Ovary (tissue), 9 donors: Measurements from ENCODE around the gene RPL13. TPM values are rescaled to one million over a fixed set of nuclear protein-coding genes. Genes with fewer than 3 reads are reported as not detected.

Experiments
- DNase-seq, 5 donors: peaks; one replicate each; pipeline ENCODE4 v3.0.0-alpha.2; 2019 to 2020
- H3K27ac ChIP-seq, 2 donors: fragments of 200-600 bp; one replicate each; pipeline versions ENCODE4 v1.5.1 to v1.8.0; 2019 to 2022
- H3K27me3 ChIP-seq: fragments of 200-600 bp; one replicate; pipeline ENCODE4 v1.8.0; 2022
- H3K36me3 ChIP-seq: fragments of 200-600 bp; sonication (generic); one replicate; pipeline ENCODE4 v1.5.1; 2019
- H3K4me1 ChIP-seq: one replicate; pipeline ENCODE4 v1.8.1; 2013; ENCODE audit warnings: mild to moderate bottlenecking, moderate library complexity; ENCODE audit not compliant: insufficient read depth
- H3K4me3 ChIP-seq: fragments of 200-600 bp; sonication (generic); one replicate; pipeline ENCODE4 v1.5.1; 2017
- H3K9me3 ChIP-seq, 2 donors: fragments of 200-600 bp in 1 of 2; sonication (generic) in 1 of 2; one replicate each; pipeline versions ENCODE4 v1.5.1 to v1.8.1; 2013 to 2019; ENCODE audit warnings: mild to moderate bottlenecking in 1 of 2, moderate library complexity in 1 of 2
- EP300 ChIP-seq: sonication (generic); formaldehyde crosslinking; IDR thresholded peaks from one replicate; pipeline ENCODE4 v1.6.1; 2017; ENCODE audit warnings: antibody characterized with exemption
- POLR2A ChIP-seq: fragments of 450-650 bp; IDR thresholded peaks from one replicate; pipeline ENCODE4 v1.6.1; 2017; ENCODE audit warnings: antibody characterized with exemption, mild to moderate bottlenecking, moderate library complexity
- WGBS, 3 donors: extraction: QIAGEN DNeasy Blood & Tissue Kit in 1 of 3; methylation state at CpG; one replicate each; pipeline versions ENCODE4 v1.1.5 to v1.1.7; 2013 to 2017; 5-methylcytosine and 5-hydroxymethylcytosine counted together
- intact Hi-C, 4 donors: fragments of 100-400 bp; cut with DNase I; formaldehyde crosslinking; loops; one replicate each; pipeline versions ENCODE4 v1.11.0 to v1.15.1; 2022 to 2023
- polyA plus RNA-seq, 2 donors: library from polyadenylated mRNA; stranded (reverse); fragments of 200-250 nt in 1 of 2; fragments of 350-450 nt in 1 of 2; fragmentation: Illumina TruSeq in 1 of 2; extraction: RNeasy Lipid Tissue Mini Kit (QIAGEN cat#74804) in 1 of 2; gene quantifications; one replicate each; pipeline ENCODE4 v1.2.3, GENCODE V29; 2013 to 2014
- total RNA-seq, 7 donors: library from RNA; depleted of rRNA in 2 of 7; stranded (reverse); fragments of >200 nt in 2 of 7; fragmentation: NEBNext Ultra II Directional in 3 of 7; extraction: Animal tissue kit (Norgen Biotek cat#: 25700) in 3 of 7; gene quantifications; one replicate each; pipeline versions ENCODE4 v1.1.0 to v1.2.4, GENCODE V29; 2016 to 2023
- TF ChIP-seq, protein P1 (sequence below), 3 donors: fragments of 450-650 bp in 2 of 3; fragments of 200-600 bp in 1 of 3; IDR thresholded peaks; one replicate each; pipeline versions ENCODE4 v1.5.1 to v1.8.0; 2016 to 2022; ENCODE audit warnings: antibody characterized with exemption in 3 of 3, mild to moderate bottlenecking in 1 of 3
- donor health status: DM: no; HTN: no; CAD: no; lungs with moderate emphysema.
- donor health status: DM: no; HTN: no; CAD: no.
- donor health status: Bipolar disorder and iron deficiency.
- donor health status: DM: yes; HTN: yes; CAD: no.
- donor health status: DM: no; HTN: no; CAD: no.
- donor health status: DM: yes; HTN: yes; CAD: no.

RPL13 gene
- total and polyA plus RNA-seq, 9 donors, result 1,317 to 21,366 (median 5,883) TPM

DNA sequence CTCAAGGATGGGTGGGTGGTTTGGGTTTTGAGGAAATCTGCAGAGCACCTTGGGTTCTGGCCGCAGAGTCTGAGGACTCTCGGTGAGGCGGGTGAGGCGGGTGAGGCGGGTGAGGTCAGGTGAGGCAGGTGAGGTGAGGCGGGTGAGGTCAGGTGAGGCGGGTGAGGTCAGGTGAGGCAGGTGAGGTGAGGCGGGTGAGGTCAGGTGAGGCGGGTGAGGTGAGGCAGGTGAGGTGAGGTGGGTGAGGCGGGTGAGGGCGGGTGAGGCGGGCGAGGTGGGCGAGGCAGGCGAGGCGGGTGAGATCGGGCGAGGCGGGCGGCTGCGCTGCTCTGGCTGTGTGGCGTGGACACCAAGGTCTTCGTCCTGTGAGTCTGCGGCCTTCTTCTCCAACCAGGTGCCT, 24.1 kb upstream of the RPL13 start:
- Histone ChIP-seq H3K27me3 (no peaks in the 10 kb centered on the region), H3K4me3 (no peak overlapping the region), H3K9me3 (no peaks in the 10 kb centered on the region), H3K36me3 (no peaks in the 10 kb centered on the region), H3K27ac (no peak overlapping the region), H3K4me1 (no peaks in the 10 kb centered on the region)
- no peak for DNase-seq
- 93 to 94% (median 94%) methylated on average over 22 to 24 of the region's 24 CpGs for WGBS, 3 donors
- no peak for TF ChIP-seq EP300
- TF ChIP-seq, protein P1, sequence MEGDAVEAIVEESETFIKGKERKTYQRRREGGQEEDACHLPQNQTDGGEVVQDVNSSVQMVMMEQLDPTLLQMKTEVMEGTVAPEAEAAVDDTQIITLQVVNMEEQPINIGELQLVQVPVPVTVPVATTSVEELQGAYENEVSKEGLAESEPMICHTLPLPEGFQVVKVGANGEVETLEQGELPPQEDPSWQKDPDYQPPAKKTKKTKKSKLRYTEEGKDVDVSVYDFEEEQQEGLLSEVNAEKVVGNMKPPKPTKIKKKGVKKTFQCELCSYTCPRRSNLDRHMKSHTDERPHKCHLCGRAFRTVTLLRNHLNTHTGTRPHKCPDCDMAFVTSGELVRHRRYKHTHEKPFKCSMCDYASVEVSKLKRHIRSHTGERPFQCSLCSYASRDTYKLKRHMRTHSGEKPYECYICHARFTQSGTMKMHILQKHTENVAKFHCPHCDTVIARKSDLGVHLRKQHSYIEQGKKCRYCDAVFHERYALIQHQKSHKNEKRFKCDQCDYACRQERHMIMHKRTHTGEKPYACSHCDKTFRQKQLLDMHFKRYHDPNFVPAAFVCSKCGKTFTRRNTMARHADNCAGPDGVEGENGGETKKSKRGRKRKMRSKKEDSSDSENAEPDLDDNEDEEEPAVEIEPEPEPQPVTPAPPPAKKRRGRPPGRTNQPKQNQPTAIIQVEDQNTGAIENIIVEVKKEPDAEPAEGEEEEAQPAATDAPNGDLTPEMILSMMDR (IDR thresholded peaks at IDR 0.05), result no peak
- TF ChIP-seq POLR2A, result no peak
- intact Hi-C loops, result no loop called here

DNA sequence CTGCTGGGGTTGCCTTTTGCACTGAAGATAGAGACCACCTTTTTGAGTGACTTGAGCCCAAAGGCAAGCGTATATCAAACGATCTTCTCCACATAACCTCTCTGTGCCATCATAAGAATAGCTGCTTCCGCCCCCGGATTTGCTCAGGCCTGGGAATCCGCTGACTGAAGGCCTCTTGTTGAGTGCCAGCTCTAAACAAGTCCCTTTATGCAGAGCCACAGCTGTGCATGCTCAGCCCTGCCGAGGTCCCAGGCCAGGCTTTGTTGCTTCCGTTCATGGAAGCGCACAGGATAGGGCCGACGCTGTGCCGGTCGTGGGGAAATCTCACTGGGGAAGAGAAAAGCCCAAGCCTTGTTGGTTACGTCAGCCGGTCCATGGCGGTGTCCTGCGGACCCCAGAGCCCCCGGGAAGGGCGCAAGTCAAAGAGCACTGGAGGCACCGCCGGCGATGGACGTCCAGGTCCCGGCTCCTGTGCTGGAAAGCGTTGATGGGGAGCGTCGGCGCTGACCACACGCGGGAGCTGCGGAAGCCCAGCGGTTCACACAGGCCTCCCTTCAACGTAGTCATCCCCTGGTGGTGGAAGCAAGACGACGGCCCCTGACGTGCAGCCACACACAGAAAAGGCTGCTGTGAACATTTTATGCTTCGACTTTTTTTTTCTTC, 23.5 kb upstream of the RPL13 start:
- Histone ChIP-seq H3K4me1 (no peaks in the 10 kb centered on the region), H3K27ac (no peak overlapping the region), H3K9me3 (no peaks in the 10 kb centered on the region), H3K27me3 (no peaks in the 10 kb centered on the region), H3K36me3 (no peaks in the 10 kb centered on the region), H3K4me3 (no peak overlapping the region)
- WGBS, 3 donors, result 81 to 84% (median 82%) methylated on average over 36 of the region's 36 CpGs
- TF ChIP-seq POLR2A, result no peak
- TF ChIP-seq, protein P1 (IDR thresholded peaks at IDR 0.05), result no peak
- TF ChIP-seq EP300, result no peak
- no peak for DNase-seq
- intact Hi-C loops, result no loop called here

DNA sequence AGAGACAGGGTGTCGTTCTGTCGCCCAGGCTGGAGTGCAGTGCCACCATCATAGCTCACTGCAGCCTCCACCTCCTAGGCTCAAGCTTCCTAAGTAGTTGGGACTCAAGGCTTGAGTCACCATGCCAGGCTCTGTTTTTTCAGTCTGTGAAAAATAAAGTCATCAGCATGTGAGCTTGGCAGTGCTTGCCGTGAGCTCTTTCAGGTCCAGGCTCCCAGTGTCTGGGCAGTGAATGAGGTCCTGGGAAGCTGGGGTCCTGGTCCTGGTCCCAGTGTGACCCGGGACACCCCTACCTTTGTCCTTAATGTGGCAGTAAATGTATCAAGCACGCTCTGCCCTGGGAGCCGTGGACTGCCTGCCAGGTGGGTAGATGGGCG, 22.9 kb upstream of the RPL13 start:
- no peaks in the 10 kb centered on the region for H3K4me1 ChIP-seq
- no peaks in the 10 kb centered on the region for H3K36me3 ChIP-seq
- H3K27me3 ChIP-seq, result no peaks in the 10 kb centered on the region
- H3K4me3 ChIP-seq, result no peak overlapping the region
- TF ChIP-seq POLR2A, result no peak
- TF ChIP-seq, protein P1 (IDR thresholded peaks at IDR 0.05), result no peak
- TF ChIP-seq EP300, result no peak
- 90 to 94% (median 91%) methylated on average over 7 of the region's 7 CpGs for WGBS, 3 donors
- DNase-seq, result no peak
- intact Hi-C loops, result no loop called here
- no peaks in the 10 kb centered on the region for H3K9me3 ChIP-seq
- H3K27ac ChIP-seq, result no peak overlapping the region

DNA sequence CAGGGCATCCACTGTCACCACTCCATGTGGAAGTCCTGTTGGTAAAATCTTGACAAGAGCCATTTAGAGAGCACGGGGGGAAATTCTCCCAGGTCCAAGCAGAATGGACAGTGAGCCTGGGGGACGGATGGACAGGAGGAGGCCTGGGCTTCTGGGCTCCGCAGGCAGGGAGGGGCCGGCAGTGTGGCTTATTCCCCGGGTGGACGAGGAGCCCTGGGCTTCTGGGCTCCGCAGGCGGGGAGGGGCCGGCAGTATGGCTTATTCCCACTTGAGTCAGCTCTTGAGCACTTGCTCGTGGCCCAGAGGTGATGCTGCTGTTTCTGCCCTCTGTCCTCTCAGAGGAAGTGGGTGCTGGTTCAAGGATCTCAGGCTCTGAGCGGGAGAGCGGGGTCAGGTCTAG, 22.2 kb upstream of the RPL13 start:
- no peak for TF ChIP-seq POLR2A
- TF ChIP-seq, protein P1 (IDR thresholded peaks at IDR 0.05), result no peak
- TF ChIP-seq EP300, result no peak
- Histone ChIP-seq H3K27me3 (no peaks in the 10 kb centered on the region), H3K4me1 (no peaks in the 10 kb centered on the region), H3K9me3 (no peaks in the 10 kb centered on the region), H3K27ac (no peak overlapping the region), H3K36me3 (no peaks in the 10 kb centered on the region), H3K4me3 (no peak overlapping the region)
- DNase-seq, result no peak
- intact Hi-C loops, result no loop called here
- WGBS, 3 donors, result 83 to 92% (median 88%) methylated on average over 12 of the region's 12 CpGs
